Endothelial cell (in vitro differentiated cells): Measurements from ENCODE around the gene PTPRJ. TPM values are rescaled to one million over a fixed set of nuclear protein-coding genes. Genes with fewer than 3 reads are reported as not detected.

Experiments used
- DNase-seq: peaks from one replicate; pipeline ENCODE4 v3.0.0; 2021; ENCODE audit warnings: low spot score
- H3K27ac Mint-ChIP-seq: one replicate; pipeline ENCODE4 v1.8.0; 2021; ENCODE audit warnings: mixed read lengths, inconsistent platforms; ENCODE audit not compliant: unreplicated experiment
- H3K27me3 Mint-ChIP-seq: one replicate; pipeline ENCODE4 v1.8.0; 2021; ENCODE audit warnings: mild to moderate bottlenecking, moderate library complexity, mixed read lengths, inconsistent platforms; ENCODE audit not compliant: unreplicated experiment
- H3K36me3 Mint-ChIP-seq: one replicate; pipeline ENCODE4 v1.8.0; 2021; ENCODE audit warnings: mild to moderate bottlenecking, low read depth, mixed read lengths, inconsistent platforms; ENCODE audit not compliant: unreplicated experiment
- H3K4me1 Mint-ChIP-seq: one replicate; pipeline ENCODE4 v1.8.0; 2021; ENCODE audit warnings: mild to moderate bottlenecking, mixed read lengths, inconsistent platforms; ENCODE audit not compliant: unreplicated experiment
- H3K4me3 Mint-ChIP-seq: one replicate; pipeline ENCODE4 v1.8.0; 2021; ENCODE audit warnings: mild to moderate bottlenecking, mixed read lengths, inconsistent platforms; ENCODE audit not compliant: unreplicated experiment
- H3K9me3 Mint-ChIP-seq: one replicate; pipeline ENCODE4 v1.8.0; 2021; ENCODE audit warnings: mixed read lengths, inconsistent platforms; ENCODE audit not compliant: unreplicated experiment
- total RNA-seq: library from RNA; stranded (reverse); fragmentation: NEBNext Ultra II Directional; extraction: Animal tissue kit (Norgen Biotek cat#: 25700); gene quantifications from one replicate; pipeline ENCODE4 v1.2.1, GENCODE V29; 2021; ENCODE audit not compliant: unreplicated experiment
- TF ChIP-seq, protein P1 (sequence below): fragments of 200-600 bp; sonication (generic); IDR thresholded peaks from one replicate; pipeline ENCODE4 v1.5.0; 2021; ENCODE audit warnings: antibody characterized with exemption; ENCODE audit not compliant: unreplicated experiment

The PTPRJ gene
- total RNA-seq, 1 donor from 2014 or later: 1.6 TPM

DNA sequence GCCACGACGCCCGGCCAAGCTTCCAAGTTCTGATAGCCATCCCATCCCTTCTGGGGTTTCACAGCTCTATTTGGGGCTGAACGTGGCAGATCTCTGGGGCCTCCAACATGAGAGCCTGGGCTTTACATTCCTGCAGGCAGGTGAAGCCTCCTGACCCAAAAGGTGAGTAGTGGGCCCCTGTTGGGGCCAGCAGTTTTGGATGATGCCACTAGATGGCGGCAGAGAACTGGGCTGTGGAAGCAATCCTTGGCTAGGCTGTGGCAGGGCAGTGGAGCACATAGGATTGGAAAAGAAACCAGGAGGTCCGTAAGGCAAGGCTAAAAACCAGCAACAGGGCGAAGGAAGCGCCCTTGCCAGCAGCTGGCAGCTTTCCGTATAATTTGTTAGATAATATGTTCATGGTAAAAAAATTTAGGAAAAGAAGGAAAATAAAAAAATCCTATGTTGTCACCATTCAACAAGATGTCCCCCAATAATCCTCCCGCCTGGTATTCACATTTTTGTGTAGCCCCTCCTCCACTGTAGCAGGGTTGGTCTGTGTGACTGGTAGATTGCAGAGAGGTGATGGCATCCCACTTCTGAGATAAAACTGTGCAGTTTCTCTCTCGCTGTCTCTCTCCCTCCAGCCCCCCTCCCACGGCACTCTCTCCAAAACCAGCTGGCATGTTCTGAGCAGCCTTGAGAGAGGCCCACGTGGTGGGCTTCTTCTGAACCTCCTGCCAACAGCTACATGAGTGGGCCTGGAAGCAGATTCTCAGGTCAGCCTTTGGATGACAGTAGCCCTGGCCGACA is 192.7 kb downstream of the PTPRJ start:
- H3K36me3 Mint-ChIP-seq: no peaks in the 10 kb centered on the region
- H3K4me3 Mint-ChIP-seq: no peak overlapping the region
- no peaks in the 10 kb centered on the region for H3K4me1 Mint-ChIP-seq
- no peak overlapping the region for H3K27ac Mint-ChIP-seq
- H3K27me3 Mint-ChIP-seq: peaks cover 5% of the 10 kb centered on the region
- TF ChIP-seq, protein P1, sequence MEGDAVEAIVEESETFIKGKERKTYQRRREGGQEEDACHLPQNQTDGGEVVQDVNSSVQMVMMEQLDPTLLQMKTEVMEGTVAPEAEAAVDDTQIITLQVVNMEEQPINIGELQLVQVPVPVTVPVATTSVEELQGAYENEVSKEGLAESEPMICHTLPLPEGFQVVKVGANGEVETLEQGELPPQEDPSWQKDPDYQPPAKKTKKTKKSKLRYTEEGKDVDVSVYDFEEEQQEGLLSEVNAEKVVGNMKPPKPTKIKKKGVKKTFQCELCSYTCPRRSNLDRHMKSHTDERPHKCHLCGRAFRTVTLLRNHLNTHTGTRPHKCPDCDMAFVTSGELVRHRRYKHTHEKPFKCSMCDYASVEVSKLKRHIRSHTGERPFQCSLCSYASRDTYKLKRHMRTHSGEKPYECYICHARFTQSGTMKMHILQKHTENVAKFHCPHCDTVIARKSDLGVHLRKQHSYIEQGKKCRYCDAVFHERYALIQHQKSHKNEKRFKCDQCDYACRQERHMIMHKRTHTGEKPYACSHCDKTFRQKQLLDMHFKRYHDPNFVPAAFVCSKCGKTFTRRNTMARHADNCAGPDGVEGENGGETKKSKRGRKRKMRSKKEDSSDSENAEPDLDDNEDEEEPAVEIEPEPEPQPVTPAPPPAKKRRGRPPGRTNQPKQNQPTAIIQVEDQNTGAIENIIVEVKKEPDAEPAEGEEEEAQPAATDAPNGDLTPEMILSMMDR: peak; percentile 83
- peak; percentile 76 for DNase-seq
- H3K9me3 Mint-ChIP-seq: peaks cover 9% of the 10 kb centered on the region

DNA sequence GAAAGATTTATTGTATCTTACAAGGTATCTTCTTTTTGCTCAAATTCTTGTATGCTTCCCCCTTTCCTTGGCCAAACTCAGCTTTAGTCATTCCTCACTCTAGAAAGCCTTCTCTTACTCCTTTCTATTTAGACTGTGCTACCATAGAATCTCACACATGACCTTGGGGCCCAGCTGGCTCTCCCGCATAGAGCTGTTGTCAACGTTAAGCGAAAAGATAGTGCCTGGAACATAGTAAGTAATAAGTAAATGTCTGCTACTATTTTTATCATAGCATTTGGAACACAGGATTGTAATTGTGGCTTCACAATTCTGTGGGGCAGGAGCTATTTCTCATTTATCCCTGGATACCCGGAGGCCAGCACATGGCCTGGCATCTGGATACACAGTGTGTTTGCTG is 197.3 kb downstream of the PTPRJ start:
- peaks cover 30% of the 10 kb centered on the region for H3K9me3 Mint-ChIP-seq
- TF ChIP-seq, protein P1: no peak
- no peak overlapping the region for H3K27ac Mint-ChIP-seq
- H3K4me3 Mint-ChIP-seq: no peak overlapping the region
- no peak for DNase-seq
- H3K27me3 Mint-ChIP-seq: peaks cover 6% of the 10 kb centered on the region
- no peaks in the 10 kb centered on the region for H3K36me3 Mint-ChIP-seq
- no peaks in the 10 kb centered on the region for H3K4me1 Mint-ChIP-seq

DNA sequence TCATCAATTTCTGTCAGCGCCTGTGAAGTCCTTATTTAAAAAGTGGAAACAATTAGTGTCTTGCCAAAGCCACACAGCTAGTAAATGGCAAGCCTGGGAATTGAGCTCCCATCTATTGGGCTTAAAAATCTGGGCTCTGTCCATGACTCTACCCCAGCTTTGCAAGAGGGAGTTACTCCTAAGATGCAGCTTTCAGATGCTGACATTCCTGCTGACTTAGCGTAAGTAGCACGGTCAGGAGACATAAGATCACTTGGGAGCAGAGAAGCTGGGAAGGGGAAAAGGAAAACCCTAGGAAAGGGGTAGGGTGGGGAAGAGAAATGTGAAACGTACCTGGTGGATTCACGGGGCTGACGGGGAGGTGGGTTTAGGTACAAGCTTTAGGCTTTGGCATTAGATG is 200.3 kb downstream of the PTPRJ start:
- Mint-ChIP-seq H3K4me3 (no peak overlapping the region), H3K36me3 (no peaks in the 10 kb centered on the region), H3K9me3 (peaks cover 34% of the 10 kb centered on the region), H3K27me3 (peaks cover 7% of the 10 kb centered on the region), H3K4me1 (no peaks in the 10 kb centered on the region), H3K27ac (no peak overlapping the region)
- DNase-seq: no peak
- TF ChIP-seq, protein P1: no peak

DNA sequence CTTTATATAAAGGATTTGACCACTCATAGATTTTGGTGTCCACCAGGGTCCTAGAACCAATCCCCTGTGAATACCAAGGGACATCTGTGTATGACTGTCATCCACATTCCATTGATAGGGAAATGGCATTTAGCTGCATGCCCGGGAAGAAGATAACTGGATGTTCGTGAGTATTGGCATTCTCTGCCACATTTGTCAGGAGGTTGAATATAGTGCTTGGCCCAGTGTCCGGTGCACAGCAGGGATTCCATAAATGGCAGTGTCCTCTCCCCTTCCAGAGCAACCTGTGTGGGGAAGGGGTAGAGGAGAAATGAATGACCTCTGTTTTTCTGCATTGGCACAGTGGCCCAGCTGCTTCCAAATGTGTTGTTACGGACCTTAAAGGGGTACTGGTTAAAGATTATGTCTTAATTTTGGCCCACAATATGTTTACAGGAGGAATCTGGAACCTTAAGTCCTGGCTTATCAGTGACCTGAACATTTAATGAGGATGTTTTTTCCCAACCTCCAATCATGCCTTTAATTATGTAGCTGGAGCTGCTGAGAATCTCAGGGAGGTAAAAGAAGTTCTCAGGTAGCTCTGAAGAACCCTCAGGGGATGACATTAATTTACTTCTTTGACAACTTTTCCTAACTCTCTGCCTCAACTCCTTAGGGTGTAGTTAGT is 202.6 kb downstream of the PTPRJ start:
- no peaks in the 10 kb centered on the region for H3K36me3 Mint-ChIP-seq
- H3K9me3 Mint-ChIP-seq: peaks cover 25% of the 10 kb centered on the region
- no peak overlapping the region for H3K27ac Mint-ChIP-seq

More for the DNA sequence above, 202.6 kb downstream of the PTPRJ start:
- Mint-ChIP-seq H3K4me3 (no peak overlapping the region), H3K4me1 (no peaks in the 10 kb centered on the region), H3K27me3 (peaks cover 5% of the 10 kb centered on the region)
- DNase-seq: no peak
- TF ChIP-seq, protein P1: no peak
